ENCODE results near the gene KAT2A.
A peak's percentile ranks its signal among the peaks of the same experiment; 100 is the strongest.

KAT2A gene

GRCh38 chr17:42103221-42103954 lies 17.8 kb downstream of the KAT2A start:
- Mint-ChIP-seq H3K27ac (no peak overlapping the region), H3K36me3 (peaks cover 9% of the 10 kb centered on the region), H3K4me1 (peaks cover 17% of the 10 kb centered on the region), H3K27me3 (peaks cover 12% of the 10 kb centered on the region), H3K4me3 (no peak overlapping the region), H3K9me3 (no peaks in the 10 kb centered on the region)
- CTCF ChIA-PET, result interaction anchor here (0.6 to 10.1 kb wide), 10 partner anchors 12 to 438 kb away, joined by 3 to 58 read pairs (median 4); no protein-coding TSS in a partner anchor
- DNase-seq, result no peak

- peaks cover 29% of the 10 kb centered on the region for H3K27me3 Mint-ChIP-seq
- H3K27ac Mint-ChIP-seq, result no peak overlapping the region
- H3K4me3 Mint-ChIP-seq, result no peak overlapping the region
- no peaks in the 10 kb centered on the region for H3K9me3 Mint-ChIP-seq
- CTCF ChIA-PET, result interaction anchor here (0.6 to 10.1 kb wide), 14 partner anchors 10 to 139 kb away, joined by 3 to 58 read pairs (median 4); partner anchors contain the start of genes DHX58 and KAT2A
- peaks cover 11% of the 10 kb centered on the region for H3K4me1 Mint-ChIP-seq
- peaks cover 4% of the 10 kb centered on the region for H3K36me3 Mint-ChIP-seq
- DNase-seq, result peak; percentile 80
Observed at GRCh38 chr17:42101513-42102292, 19.5 kb downstream of the KAT2A start.

GRCh38 chr17:42098730-42099399 lies 22.3 kb downstream of the KAT2A start:
- Mint-ChIP-seq H3K4me1 (peaks cover 7% of the 10 kb centered on the region), H3K27ac (no peak overlapping the region), H3K27me3 (peaks cover 56% of the 10 kb centered on the region), H3K36me3 (no peaks in the 10 kb centered on the region), H3K4me3 (no peak overlapping the region), H3K9me3 (no peaks in the 10 kb centered on the region)
- DNase-seq, result no peak
- CTCF ChIA-PET, result interaction anchor here (1.1 to 3.0 kb wide), 3 partner anchors 31 to 134 kb away, joined by 4 to 9 read pairs (median 9); no protein-coding TSS in a partner anchor

- CTCF ChIA-PET, result interaction anchor here (1.1 to 3.0 kb wide), 4 partner anchors 30 to 135 kb away, joined by 4 to 9 read pairs (median 7); no protein-coding TSS in a partner anchor
- Mint-ChIP-seq H3K27me3 (peaks cover 60% of the 10 kb centered on the region), H3K36me3 (no peaks in the 10 kb centered on the region), H3K4me3 (no peak within 1 kb of the TSS), H3K4me1 (peaks cover 7% of the 10 kb centered on the region), H3K9me3 (no peaks in the 10 kb centered on the region), H3K27ac (no peak within 1 kb of the TSS)
- peak; percentile 57 for DNase-seq
Observed at GRCh38 chr17:42097691-42098631, 23.2 kb downstream of the KAT2A start, which contains the start of gene ZNF385C. Gene ZNF385C (minus strand): TSS chr17:42098473. CDS start chr17:42063056, 35,417 bp downstream.

DNA sequence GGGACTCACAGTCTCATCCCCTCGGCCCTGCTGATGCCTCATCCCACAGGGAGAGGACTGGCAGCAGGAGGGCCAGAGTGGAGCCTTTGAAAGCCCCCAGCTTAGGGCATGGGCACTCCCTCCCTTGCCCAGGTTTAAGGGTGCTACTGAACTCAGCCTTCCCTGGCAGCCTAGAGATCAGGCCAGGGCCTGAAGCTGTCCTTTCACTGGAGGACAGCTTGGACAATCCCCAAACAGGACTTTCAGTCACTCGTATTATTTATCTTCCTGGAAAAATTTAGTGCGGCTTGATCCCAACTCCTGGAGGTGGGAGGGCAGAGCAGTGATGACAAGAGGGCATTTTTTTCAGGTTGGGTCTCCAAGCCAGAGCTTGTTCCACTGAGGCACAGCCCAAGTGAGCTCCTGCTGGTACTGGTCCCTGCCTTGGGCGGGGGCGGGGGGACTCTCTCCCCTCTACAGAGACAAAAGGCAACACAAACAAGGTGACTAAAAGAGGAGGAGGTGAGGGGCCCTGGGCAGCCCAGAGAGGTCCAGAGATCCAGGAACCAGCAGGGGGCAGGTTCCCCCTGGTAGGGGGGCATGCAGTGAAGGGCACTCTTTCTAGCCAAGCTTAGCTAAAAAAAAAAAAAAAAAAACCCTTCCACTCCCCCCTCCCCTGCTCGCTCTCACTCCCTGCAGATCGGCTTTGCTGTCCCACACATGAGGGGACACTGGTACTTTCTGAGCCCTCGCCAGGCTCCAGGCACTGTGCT lies 24.6 kb downstream of the KAT2A start:
- Mint-ChIP-seq H3K4me1 (peaks cover 7% of the 10 kb centered on the region), H3K27ac (no peak overlapping the region), H3K36me3 (no peaks in the 10 kb centered on the region), H3K27me3 (peaks cover 74% of the 10 kb centered on the region), H3K9me3 (no peaks in the 10 kb centered on the region), H3K4me3 (no peak overlapping the region)
- no peak for DNase-seq
- CTCF ChIA-PET, result interaction anchor here (0.6 to 3.0 kb wide), 6 partner anchors 20 to 379 kb away, joined by 3 to 9 read pairs (median 4); no protein-coding TSS in a partner anchor

- Mint-ChIP-seq H3K4me1 (peaks cover 7% of the 10 kb centered on the region), H3K9me3 (no peaks in the 10 kb centered on the region), H3K4me3 (no peak overlapping the region), H3K27me3 (peaks cover 88% of the 10 kb centered on the region), H3K36me3 (no peaks in the 10 kb centered on the region), H3K27ac (no peak overlapping the region)
- DNase-seq, result no peak
- CTCF ChIA-PET, result interaction anchor here (1.0 kb wide), 1 partner anchor 17 kb away, joined by 3 read pairs; no protein-coding TSS in a partner anchor
Observed at GRCh38 chr17:42094375-42095069, 26.6 kb downstream of the KAT2A start.

GRCh38 chr17:42092939-42093338 lies 28.2 kb downstream of the KAT2A start:
- Mint-ChIP-seq H3K4me1 (peaks cover 5% of the 10 kb centered on the region), H3K27ac (no peak overlapping the region), H3K9me3 (no peaks in the 10 kb centered on the region), H3K4me3 (no peak overlapping the region), H3K27me3 (peaks cover 78% of the 10 kb centered on the region), H3K36me3 (no peaks in the 10 kb centered on the region)
- CTCF ChIA-PET, result interaction anchor here (1.2 kb wide), 1 partner anchor 25 kb away, joined by 4 read pairs; no protein-coding TSS in a partner anchor
- DNase-seq, result no peak

- CTCF ChIA-PET, result interaction anchor here (0.9 to 1.8 kb wide), 5 partner anchors 10 to 65 kb away, joined by 3 to 9 read pairs (median 5); no protein-coding TSS in a partner anchor
- Mint-ChIP-seq H3K4me3 (no peak overlapping the region), H3K4me1 (no peaks in the 10 kb centered on the region)
Observed at GRCh38 chr17:42090964-42091790, 30.0 kb downstream of the KAT2A start.

DNA sequence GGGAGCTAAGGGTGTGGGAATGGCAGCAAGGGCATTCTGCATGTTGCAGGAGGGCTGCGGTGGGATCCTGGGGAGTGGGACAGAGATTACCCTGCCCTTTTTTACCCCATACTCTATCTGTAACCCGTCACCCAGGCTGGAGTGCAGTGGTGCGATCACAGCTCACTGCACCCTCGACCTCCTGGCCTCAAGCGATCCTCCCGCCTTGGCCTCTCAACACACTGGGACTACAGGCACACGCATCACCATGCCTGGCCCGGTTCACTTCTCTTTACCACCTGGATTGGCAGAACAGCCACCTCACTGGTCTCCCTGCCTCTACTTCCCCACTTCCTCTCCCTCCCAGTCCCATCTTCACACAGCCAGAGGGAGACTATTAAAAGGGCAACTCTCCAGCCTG lies 32.4 kb downstream of the KAT2A start:
- H3K9me3 Mint-ChIP-seq, result no peaks in the 10 kb centered on the region
- CTCF ChIA-PET, result no interaction called here
- DNase-seq, result no peak
- no peaks in the 10 kb centered on the region for H3K4me1 Mint-ChIP-seq
- H3K4me3 Mint-ChIP-seq, result no peak overlapping the region
- no peaks in the 10 kb centered on the region for H3K36me3 Mint-ChIP-seq
- no peak overlapping the region for H3K27ac Mint-ChIP-seq
- H3K27me3 Mint-ChIP-seq, result peaks cover 37% of the 10 kb centered on the region

More at GRCh38 chr17:42090964-42091790, 30.0 kb downstream of the KAT2A start:
- peaks cover 60% of the 10 kb centered on the region for H3K27me3 Mint-ChIP-seq
- no peak overlapping the region for H3K27ac Mint-ChIP-seq
- DNase-seq, result no peak
- no peaks in the 10 kb centered on the region for H3K36me3 Mint-ChIP-seq
- no peaks in the 10 kb centered on the region for H3K9me3 Mint-ChIP-seq

GRCh38 chr17:42087736-42088705 lies 33.1 kb downstream of the KAT2A start:
- Mint-ChIP-seq H3K36me3 (no peaks in the 10 kb centered on the region), H3K4me1 (no peaks in the 10 kb centered on the region), H3K4me3 (no peak overlapping the region), H3K9me3 (no peaks in the 10 kb centered on the region), H3K27ac (no peak overlapping the region), H3K27me3 (peaks cover 34% of the 10 kb centered on the region)
- DNase-seq, result no peak
- CTCF ChIA-PET, result interaction anchor here (0.7 to 1.2 kb wide), 2 partner anchors 20 to 125 kb away, joined by 3 read pairs; no protein-coding TSS in a partner anchor
